Measurements from ENCODE around the gene ALK.
A peak's percentile ranks its signal among the peaks of the same experiment; 100 is the strongest.

Gene ALK

GRCh38 chr2:29394311-29394980 is 526.9 kb downstream of the ALK start:
- DNase-seq = no peak

- no peak for DNase-seq
Measured at GRCh38 chr2:29393676-29394075, 527.7 kb downstream of the ALK start.

- DNase-seq = no peak
Measured at GRCh38 chr2:29392774-29393173, 528.6 kb downstream of the ALK start.

- no peak for DNase-seq
Measured at GRCh38 chr2:29390136-29390535, 531.2 kb downstream of the ALK start.

GRCh38 chr2:29389686-29390085 is 531.7 kb downstream of the ALK start:
- DNase-seq = no peak

- DNase-seq = no peak
Measured at GRCh38 chr2:29388071-29388470, 533.3 kb downstream of the ALK start.

- peak; percentile 28 for DNase-seq
Measured at GRCh38 chr2:29382486-29382885, 538.9 kb downstream of the ALK start.

GRCh38 chr2:29377788-29378187 is 543.6 kb downstream of the ALK start:
- no peak for DNase-seq

GRCh38 chr2:29376541-29376940 is 544.8 kb downstream of the ALK start:
- no peak for DNase-seq

GRCh38 chr2:29375843-29376242 is 545.5 kb downstream of the ALK start:
- no peak for DNase-seq

- DNase-seq = no peak
Measured at GRCh38 chr2:29374823-29375222, 546.6 kb downstream of the ALK start.

- DNase-seq = no peak
Measured at GRCh38 chr2:29373870-29374269, 547.5 kb downstream of the ALK start.

- no peak for DNase-seq
Measured at GRCh38 chr2:29372185-29372584, 549.2 kb downstream of the ALK start.

- DNase-seq = no peak
Measured at GRCh38 chr2:29370581-29371125, 550.7 kb downstream of the ALK start.

GRCh38 chr2:29370173-29370572 is 551.2 kb downstream of the ALK start:
- DNase-seq = no peak

- DNase-seq = no peak
Measured at GRCh38 chr2:29368659-29369040, 552.7 kb downstream of the ALK start.

GRCh38 chr2:29367986-29368658 is 553.3 kb downstream of the ALK start:
- peak; percentile 36 for DNase-seq

- no peak for DNase-seq
Measured at GRCh38 chr2:29363111-29363510, 558.3 kb downstream of the ALK start.

GRCh38 chr2:29361231-29361630 is 560.2 kb downstream of the ALK start:
- DNase-seq = peak; percentile 20

- DNase-seq = peak; percentile 8
Measured at GRCh38 chr2:29360016-29360784, 561.2 kb downstream of the ALK start.

- no peak for DNase-seq
Measured at GRCh38 chr2:29353403-29353991, 567.9 kb downstream of the ALK start.

GRCh38 chr2:29351916-29352591 is 569.3 kb downstream of the ALK start:
- no peak for DNase-seq

GRCh38 chr2:29351248-29351647 is 570.1 kb downstream of the ALK start:
- no peak for DNase-seq

All from fibroblast of skin of right biceps (primary cell).